ENCODE results near the gene ADSS1.

ADSS1 gene

DNA sequence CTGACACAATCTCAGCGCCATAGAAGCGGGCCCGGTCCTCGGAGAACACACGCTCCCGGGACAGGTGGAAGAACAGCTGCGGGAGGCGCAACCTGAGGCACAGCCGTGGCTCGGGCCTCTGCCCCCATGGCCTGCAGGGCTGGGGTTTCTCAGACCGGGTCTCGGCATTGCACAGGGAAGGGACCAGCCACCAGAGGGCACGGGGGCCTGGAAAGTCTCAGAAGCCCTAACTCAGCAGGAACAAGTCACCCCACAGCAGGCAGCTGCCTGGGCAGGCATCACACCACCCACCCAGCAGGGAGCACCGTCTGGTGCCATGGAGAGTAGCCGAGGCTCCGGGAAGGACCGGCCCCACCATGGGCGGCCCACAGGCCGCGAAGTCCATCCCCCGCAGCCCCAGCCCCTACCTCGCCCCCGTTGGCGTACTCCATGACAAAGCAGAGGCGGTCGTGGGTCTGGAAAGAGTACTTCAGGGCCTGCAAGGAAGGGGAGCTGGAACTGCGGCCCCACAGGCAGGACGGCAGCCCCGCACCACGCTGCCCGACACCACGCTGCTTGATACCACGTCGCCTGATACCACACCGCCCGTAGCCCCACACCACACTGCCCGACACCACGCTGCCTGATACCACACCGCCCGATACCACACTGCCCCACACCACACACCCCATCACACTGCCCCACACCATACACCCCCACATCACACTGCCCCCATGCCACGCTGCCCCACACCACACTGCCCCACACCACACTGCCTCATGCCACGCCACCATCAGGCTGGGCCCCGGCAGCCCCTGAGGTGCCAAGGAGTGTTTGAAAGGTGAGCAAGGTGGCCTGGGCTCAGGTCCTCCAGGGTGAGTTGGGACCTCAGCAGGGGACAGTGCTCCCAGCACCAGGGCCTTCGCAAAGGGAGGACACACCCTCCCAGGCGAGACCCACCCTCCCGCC is 49.8 kb downstream of the ADSS1 start:
- DNase-seq (ENCODE audit: low read depth) = no peak
- no peak overlapping the region for H3K4me3 ChIP-seq (ENCODE audit: low read depth, low read length)

- DNase-seq (ENCODE audit: low read depth) = no peak
- no peak overlapping the region for H3K4me3 ChIP-seq (ENCODE audit: low read depth, low read length)
These were observed 50.5 kb downstream of the ADSS1 start for GRCh38 chr14:104774453-104775072.

- DNase-seq (ENCODE audit: low read depth) = no peak
These were observed 51.1 kb downstream of the ADSS1 start for GRCh38 chr14:104775073-104775489.

GRCh38 chr14:104776481-104776880 is 52.5 kb downstream of the ADSS1 start:
- no peak for DNase-seq (ENCODE audit: low read depth)
- H3K4me3 ChIP-seq (ENCODE audit: low read depth, low read length) = no peak overlapping the region

More at GRCh38 chr14:104775073-104775489, 51.1 kb downstream of the ADSS1 start:
- no peak overlapping the region for H3K4me3 ChIP-seq (ENCODE audit: low read depth, low read length)

GRCh38 chr14:104776961-104777807 is 53.2 kb downstream of the ADSS1 start:
- no peak overlapping the region for H3K4me3 ChIP-seq (ENCODE audit: low read depth, low read length)
- DNase-seq (ENCODE audit: low read depth) = no peak

GRCh38 chr14:104777808-104778249 is 53.8 kb downstream of the ADSS1 start:
- H3K4me3 ChIP-seq (ENCODE audit: low read depth, low read length) = no peak overlapping the region
- DNase-seq (ENCODE audit: low read depth) = no peak

- no peak for DNase-seq (ENCODE audit: low read depth)
- no peak overlapping the region for H3K4me3 ChIP-seq (ENCODE audit: low read depth, low read length)
These were observed 54.8 kb downstream of the ADSS1 start for GRCh38 chr14:104778694-104779331.

DNA sequence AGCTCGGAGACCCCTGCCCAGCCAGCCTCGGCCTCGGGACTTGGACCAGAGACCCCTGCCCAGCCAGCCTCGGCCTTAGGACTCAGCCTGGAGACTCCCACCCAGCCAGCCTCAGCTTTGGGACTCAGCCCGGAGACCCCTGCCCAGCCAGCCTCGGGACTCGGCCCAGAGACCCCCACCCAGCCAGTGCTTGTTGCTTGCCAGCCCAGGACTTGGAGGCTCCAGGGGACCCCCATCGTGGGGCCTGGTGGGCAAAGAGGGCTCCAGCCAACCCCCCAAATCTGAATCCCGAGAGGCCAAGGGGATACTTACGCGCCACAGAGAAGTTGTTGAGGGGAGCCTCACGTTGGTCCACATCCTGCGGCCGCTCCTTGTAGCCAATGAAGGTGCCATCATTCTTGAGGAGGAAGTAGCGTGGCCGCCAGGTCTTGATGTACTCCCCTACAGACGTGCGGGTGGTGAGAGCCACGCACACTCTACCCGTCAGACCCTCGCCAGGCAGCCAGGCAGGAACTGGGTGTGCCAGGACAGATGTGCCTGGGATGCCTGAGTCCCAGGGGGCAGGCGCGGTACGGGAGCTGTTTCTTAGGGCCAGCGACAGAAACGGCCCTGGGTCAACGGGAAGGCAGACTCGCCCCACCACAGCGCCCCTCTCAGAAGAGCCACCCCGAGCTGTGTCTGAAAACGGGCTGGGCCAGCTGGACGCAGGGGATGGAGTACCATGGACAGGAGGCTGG is 55.9 kb downstream of the ADSS1 start:
- DNase-seq (ENCODE audit: low read depth) = no peak
- no peak overlapping the region for H3K4me3 ChIP-seq (ENCODE audit: low read depth, low read length)

DNA sequence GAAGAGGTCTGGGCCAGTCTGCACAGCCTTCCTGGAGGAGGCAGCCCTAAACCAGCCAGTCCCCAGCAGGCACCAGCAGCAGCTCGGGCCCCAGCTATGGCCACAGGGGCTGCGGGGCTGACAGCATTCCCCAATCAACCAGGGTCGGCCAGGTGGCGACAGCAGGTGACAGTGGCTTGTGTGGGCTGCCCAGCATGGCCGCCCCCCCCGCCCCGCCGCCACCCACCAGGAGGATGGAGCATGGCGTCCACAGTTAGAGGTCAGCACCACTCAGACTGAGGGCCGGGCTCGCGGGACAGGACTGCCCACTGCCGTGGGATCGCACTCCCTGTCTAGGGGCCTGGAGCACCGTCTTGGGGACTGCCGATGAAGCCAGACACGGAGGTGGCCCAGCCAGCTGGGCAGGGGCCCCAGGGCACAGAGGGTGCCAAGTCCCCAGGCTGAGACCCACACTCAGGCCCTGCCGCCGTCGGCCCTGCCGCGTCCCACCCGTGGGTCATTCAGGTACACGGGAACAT is 56.5 kb downstream of the ADSS1 start:
- H3K4me3 ChIP-seq (ENCODE audit: low read depth, low read length) = no peak overlapping the region
- DNase-seq (ENCODE audit: low read depth) = no peak

GRCh38 chr14:104781271-104782077 is 57.4 kb downstream of the ADSS1 start:
- H3K4me3 ChIP-seq (ENCODE audit: low read depth, low read length) = no peak overlapping the region
- DNase-seq (ENCODE audit: low read depth) = no peak

- no peak for DNase-seq (ENCODE audit: low read depth)
- no peak overlapping the region for H3K4me3 ChIP-seq (ENCODE audit: low read depth, low read length)
These were observed 58.2 kb downstream of the ADSS1 start for GRCh38 chr14:104782086-104782807.

DNA sequence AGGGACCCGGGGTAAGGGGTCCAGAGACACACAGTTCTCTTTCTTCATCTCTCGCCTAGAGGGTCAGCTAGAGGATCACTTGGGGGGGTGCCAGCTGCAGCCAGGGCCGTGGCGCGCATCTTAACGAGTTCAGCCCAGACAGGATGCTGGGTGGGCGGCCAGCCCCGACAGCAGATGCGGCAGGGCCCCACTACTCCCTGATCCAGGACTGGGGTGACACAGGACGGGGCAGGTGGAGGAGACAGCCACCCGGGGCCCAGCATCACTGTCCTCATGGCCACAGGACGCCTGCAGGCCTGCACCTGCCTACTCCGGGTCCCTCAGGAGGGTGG is 58.7 kb downstream of the ADSS1 start:
- no peak for DNase-seq (ENCODE audit: low read depth)
- H3K4me3 ChIP-seq (ENCODE audit: low read depth, low read length) = no peak overlapping the region

DNA sequence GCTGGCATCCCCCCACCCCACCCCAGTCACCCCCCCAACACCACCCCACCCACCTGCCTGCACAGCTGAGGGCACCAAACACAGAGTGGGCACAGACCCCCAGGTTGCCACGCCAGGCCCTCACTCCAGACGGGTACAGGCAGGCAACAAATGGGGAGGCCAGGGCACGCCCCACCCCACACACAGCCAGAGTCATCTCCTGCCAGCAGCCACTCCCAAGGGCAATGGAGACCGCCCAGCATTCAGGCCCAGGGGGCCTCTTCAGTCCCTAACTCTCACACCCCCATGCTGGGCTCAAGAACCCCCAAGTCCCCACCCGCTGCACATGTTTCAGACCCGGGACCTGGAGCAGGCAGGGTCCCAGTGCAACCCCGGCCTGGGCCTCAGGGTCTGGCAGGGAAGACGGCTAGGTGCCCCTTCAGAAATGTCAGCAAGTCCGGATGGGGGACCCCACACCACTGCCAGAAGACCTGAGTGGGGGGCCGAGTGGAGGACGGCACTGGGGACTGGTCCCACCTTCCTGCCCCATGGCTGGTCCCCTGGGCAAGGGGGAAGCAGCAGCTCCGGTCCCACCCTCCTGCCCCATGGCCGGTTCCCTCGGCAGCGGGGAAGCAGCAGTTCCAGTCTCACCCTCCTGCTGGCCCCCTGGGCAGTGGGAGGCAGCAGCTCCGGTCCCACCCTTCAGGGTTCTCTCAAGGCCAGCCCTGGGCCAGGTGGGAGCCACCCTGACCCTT is 59.6 kb downstream of the ADSS1 start:
- no peak for DNase-seq (ENCODE audit: low read depth)
- H3K4me3 ChIP-seq (ENCODE audit: low read depth, low read length) = no peak overlapping the region

DNA sequence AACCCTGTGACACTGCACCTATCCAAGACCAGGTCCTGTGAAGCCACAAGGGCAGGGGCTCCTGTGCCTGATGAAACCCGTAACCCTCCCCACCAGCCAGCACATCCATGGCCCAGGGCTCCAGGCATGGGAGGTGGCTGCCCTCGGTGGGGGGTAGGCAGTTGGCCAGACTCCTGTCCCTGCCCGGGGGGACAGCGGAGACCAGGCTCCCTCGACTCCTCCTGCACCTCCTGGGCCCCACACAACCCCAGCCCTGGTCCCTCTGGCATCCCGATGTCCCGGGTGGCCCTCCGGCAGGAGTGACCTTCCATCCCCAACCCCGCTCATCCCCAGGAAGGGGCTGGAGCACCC is 60.2 kb downstream of the ADSS1 start:
- H3K4me3 ChIP-seq (ENCODE audit: low read depth, low read length) = no peak overlapping the region
- DNase-seq (ENCODE audit: low read depth) = no peak

DNA sequence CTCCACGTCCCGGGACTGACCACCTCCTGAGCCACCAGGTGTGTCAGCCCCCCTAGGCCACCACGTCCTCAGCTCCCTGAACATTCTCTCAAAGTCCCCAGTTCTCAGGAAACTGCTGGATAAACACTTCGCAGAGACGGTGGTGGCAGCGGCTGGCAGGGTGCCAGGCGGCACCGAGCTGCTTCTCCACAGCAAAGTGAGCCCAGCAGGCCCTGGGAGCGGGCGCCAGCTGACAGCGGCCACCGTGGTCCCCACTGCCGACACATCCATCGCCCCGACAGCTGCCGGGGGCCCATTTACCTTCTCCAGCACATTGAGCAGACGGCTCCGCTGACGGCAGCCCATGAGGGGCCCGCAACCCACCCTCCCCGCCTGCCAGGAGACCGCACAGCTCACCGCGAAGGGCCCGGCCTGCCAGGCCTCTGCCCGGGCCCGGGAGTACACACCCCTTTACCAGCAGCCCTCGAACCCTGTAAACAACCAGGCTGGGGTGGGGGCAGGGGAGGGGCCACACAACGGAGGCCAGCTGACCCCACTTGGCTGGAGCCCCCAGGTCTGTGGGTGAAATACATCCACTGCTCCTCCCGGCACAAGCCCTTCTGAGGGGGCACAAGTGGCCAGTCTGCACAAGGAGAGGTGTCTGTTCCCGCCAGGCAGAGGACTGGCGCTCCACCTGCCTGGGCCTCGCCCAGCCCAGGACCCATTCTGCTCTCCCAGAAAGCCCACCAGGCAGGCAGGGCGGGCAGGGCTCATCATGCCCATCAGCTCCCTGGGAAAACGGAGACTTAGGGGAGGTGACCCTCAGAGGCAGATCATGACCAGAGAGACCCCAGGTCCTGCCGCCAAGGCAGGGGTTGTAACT is 61.0 kb downstream of the ADSS1 start:
- H3K4me3 ChIP-seq (ENCODE audit: low read depth, low read length) = no peak overlapping the region
- DNase-seq (ENCODE audit: low read depth) = no peak

DNA sequence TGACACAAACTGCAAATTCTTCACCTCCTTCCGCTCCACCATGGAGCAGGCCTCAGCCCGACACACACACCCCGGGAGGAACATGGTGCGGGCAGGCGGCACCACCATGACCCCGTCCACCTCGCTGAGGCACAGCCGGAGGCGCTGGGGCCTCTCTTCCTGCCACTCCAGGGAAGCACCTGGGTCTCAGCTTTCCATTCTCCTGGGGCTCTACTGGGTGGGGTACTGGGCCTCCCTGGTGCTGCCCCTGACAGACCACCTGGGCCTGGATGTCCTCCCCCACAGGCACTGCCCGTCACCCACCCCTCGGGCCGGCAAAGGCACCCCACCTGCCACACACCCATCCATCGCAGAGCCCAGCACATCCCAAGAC is 61.7 kb downstream of the ADSS1 start:
- no peak for DNase-seq (ENCODE audit: low read depth)
- no peak overlapping the region for H3K4me3 ChIP-seq (ENCODE audit: low read depth, low read length)

All from skeletal muscle cell (primary cell).